NCI-H187 (cell line): ENCODE results near the gene THAP10.
"Not testable (repeated sequence)": the region's sequence is repeated elsewhere in the genome, so short reads cannot be mapped to it uniquely, and the experiment has no call there.

Experiments used
- DNase-seq, 2 experiments: peaks; one replicate each; lab custom pipeline; 2025; lab: John Stamatoyannopoulos, UW

Gene THAP10

GRCh38 chr15:70892002-70892911, at the start of gene THAP10, which contains the start of gene LRRC49:
THAP10 (minus strand) TSS chr15:70892433; CDS start chr15:70892272, 161 bp downstream.
LRRC49 (plus strand) TSS chr15:70892826; CDS start chr15:70892895, 69 bp downstream.
- peak; percentile 80 to 89 for DNase-seq

- peak; percentile 3 to 9 for DNase-seq
These were observed 44.1 kb upstream of the THAP10 start for GRCh38 chr15:70936326-70936725.

- DNase-seq = no peak
These were observed 43.4 kb upstream of the THAP10 start for GRCh38 chr15:70935631-70936030.

GRCh38 chr15:70933411-70933810, 41.2 kb upstream of the THAP10 start:
- no peak for DNase-seq

- no peak for DNase-seq
These were observed 40.2 kb upstream of the THAP10 start for GRCh38 chr15:70932397-70932796.

GRCh38 chr15:70931821-70932220, 39.6 kb upstream of the THAP10 start:
- no peak for DNase-seq

GRCh38 chr15:70926914-70927313, 34.7 kb upstream of the THAP10 start:
- DNase-seq = not testable (repeated sequence)

- no peak for DNase-seq
These were observed 31.3 kb upstream of the THAP10 start for GRCh38 chr15:70923311-70924080.

- no peak for DNase-seq
These were observed 29.9 kb upstream of the THAP10 start for GRCh38 chr15:70922119-70922518.

GRCh38 chr15:70920981-70921696, 28.9 kb upstream of the THAP10 start:
- DNase-seq = no peak

GRCh38 chr15:70917955-70918354, 25.7 kb upstream of the THAP10 start:
- no peak for DNase-seq

GRCh38 chr15:70916531-70916930, 24.3 kb upstream of the THAP10 start:
- no peak for DNase-seq

GRCh38 chr15:70912187-70912586, 20.0 kb upstream of the THAP10 start:
- no peak for DNase-seq

GRCh38 chr15:70910958-70911357, 18.7 kb upstream of the THAP10 start:
- no peak for DNase-seq

- no peak for DNase-seq
These were observed 15.7 kb upstream of the THAP10 start for GRCh38 chr15:70907784-70908471.

- DNase-seq = no peak
These were observed 14.6 kb upstream of the THAP10 start for GRCh38 chr15:70906842-70907241.

- DNase-seq = no peak
These were observed 9.9 kb upstream of the THAP10 start for GRCh38 chr15:70902107-70902506.

GRCh38 chr15:70892912-70893560, 803 bp upstream of the THAP10 start:
- no peak for DNase-seq

GRCh38 chr15:70882361-70882760, 9.9 kb downstream of the THAP10 start:
- DNase-seq = no peak

GRCh38 chr15:70880781-70881180, 11.5 kb downstream of the THAP10 start:
- DNase-seq = no peak

- no peak for DNase-seq
These were observed 12.8 kb downstream of the THAP10 start for GRCh38 chr15:70879401-70879800.
